K562 treated with DMSO at 1 percent for 4 hours (cell line): ENCODE results near the gene RBM15. TPM values are rescaled to one million over a fixed set of nuclear protein-coding genes. Genes with fewer than 3 reads are reported as not detected.

ENCODE experiments used
- total RNA-seq: library from RNA; unstranded; fragments of 300-600 nt; gene quantifications from 2 replicates; pipeline ENCODE4 v1.2.3, GENCODE V29; 2022; ENCODE audit not compliant: insufficient read depth

RBM15 gene
- total RNA-seq: 20.9 and 29.3 TPM in 2 replicates

DNA sequence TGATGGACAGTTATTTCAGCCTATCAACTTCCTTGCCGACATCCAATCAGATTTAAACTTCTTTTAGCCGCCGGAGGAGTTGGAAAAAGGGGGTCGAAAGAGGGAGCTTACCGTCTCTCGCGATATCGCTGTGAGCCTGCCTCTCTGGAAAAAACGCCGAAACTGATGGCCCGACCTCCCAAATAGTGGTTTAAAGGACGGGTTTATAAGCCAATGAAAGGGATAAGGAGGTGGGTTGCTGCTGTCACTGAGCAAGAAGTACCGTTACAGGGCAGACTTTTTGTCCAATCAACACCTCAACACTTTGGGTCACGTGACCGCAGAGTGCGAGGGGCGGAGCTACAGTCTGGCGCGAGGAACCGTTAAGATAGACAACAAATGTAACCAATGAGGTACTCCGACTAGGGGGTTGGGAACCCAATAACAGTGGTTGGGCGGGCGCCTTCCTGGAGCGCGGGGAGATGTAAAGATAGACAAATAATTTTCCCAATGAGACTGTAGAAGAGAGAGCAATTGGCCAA lies at the start of gene RBM15:
Gene RBM15 (plus strand): TSS at position 492 of the 521 bp plus-strand sequence. CDS start 29 bp downstream, at position 521.

DNA sequence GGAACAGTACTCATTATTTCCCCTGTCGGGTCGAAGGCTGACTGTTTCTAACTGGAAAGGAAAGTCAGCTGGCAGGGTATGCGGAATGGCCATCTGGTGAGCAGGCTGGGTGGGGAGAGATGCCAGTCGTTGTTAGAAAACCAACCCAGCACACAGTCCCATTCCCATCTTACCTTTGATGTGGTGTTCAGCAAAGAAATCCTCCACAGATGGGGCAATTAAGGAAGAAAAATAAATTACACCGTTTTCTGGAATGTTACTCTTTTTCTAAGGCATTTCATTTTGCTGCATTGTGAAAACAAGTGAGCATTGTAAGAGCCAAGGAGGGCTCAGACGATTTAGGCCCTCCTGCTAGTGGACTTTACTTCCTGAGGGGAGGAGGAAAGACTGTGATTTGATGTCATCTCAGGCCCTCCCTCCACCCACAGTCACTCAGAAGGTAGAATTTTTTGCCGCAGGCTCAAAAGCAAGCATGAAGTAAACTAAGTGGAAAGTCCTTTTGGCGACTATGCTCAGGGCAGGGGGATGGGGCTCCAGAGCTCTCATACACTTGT lies 51.6 kb downstream of the RBM15 start, which contains the start of gene SLC16A4:
Gene SLC16A4 (minus strand): TSS at position 335 of the 554 bp plus-strand sequence. CDS start 1,703 bp downstream, outside the sequence.

Other genes starting within 250 kb of the RBM15 start
- not detected in 2 replicates for gene UBL4B, start 226.9 kb upstream of the RBM15 start, total RNA-seq
- not detected in 2 replicates for gene SLC6A17, start 188.9 kb upstream of the RBM15 start, total RNA-seq
- gene KCNC4, start 129.1 kb upstream of the RBM15 start, total RNA-seq: 0.55 and 1.3 TPM in 2 replicates
- gene SLC16A4, start 51.6 kb downstream of the RBM15 start, total RNA-seq: 0.34 TPM in 1 of 2 replicates, not detected in the other
- 380 and 394 TPM in 2 replicates for gene LAMTOR5, start 68.3 kb downstream of the RBM15 start, total RNA-seq
- gene PROK1, start 111.8 kb downstream of the RBM15 start, total RNA-seq: not detected in 2 replicates
- not detected in 2 replicates for gene KCNA10, start 179.8 kb downstream of the RBM15 start, total RNA-seq